Measurements from ENCODE around the gene LIPC.

- no peak for TF ChIP-seq CTCF (IDR thresholded peaks at IDR 0.05)
- TF ChIP-seq POLR2AphosphoS5 (IDR thresholded peaks at IDR 0.05; ENCODE audit: insufficient read depth in 1 of 2, low read depth in 1 of 2): no peak
Observed at GRCh38 chr15:58532126-58532525, 100.3 kb downstream of the LIPC start.
